T-helper 2 cell treated with Interferon-gamma antibody and Interleukin-4, amounts not matched to agents 5 μg/mL and 100 μg/mL, for 36 hours (primary cell): ENCODE measurements around the gene KLF3.

Source experiments
- DNase-seq: peaks from one replicate; pipeline ENCODE4 v3.0.0; 2021; ENCODE audit warnings: low spot score
- H3K27ac Mint-ChIP-seq: one replicate; pipeline ENCODE4 v1.8.0; 2021; ENCODE audit warnings: mild to moderate bottlenecking, mixed read lengths
- H3K27me3 Mint-ChIP-seq: one replicate; pipeline ENCODE4 v1.8.0; 2021; ENCODE audit warnings: low read depth, mixed read lengths
- H3K36me3 Mint-ChIP-seq: one replicate; pipeline ENCODE4 v1.8.0; 2021; ENCODE audit warnings: low read depth, mixed read lengths
- H3K4me1 Mint-ChIP-seq: one replicate; pipeline ENCODE4 v1.8.0; 2021; ENCODE audit warnings: low read depth, mixed read lengths
- H3K4me3 Mint-ChIP-seq: one replicate; pipeline ENCODE4 v1.8.0; 2022; ENCODE audit warnings: mild to moderate bottlenecking, moderate library complexity, mixed read lengths
- H3K9me3 Mint-ChIP-seq: one replicate; pipeline ENCODE4 v1.8.0; 2021; ENCODE audit warnings: mixed read lengths

KLF3 gene

DNA sequence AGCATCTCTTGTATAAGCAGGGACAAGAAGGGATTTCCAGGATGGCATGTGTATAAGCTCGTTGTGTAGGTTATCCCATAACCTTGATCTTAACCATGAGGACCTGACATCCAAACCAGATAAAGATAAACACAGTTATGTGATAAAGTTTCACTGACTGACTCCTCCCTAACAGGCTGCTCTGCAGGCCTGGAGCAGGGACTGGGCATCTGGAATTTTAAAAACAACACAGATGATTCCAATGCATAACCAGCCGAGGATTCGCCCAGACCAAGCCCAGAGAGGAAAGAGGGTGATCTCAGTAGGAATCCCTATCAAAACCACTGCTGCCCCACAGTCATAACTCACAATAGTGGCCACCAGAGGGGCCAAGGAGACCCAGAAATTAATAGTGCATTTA lies 22.7 kb downstream of the KLF3 start:
- DNase-seq = no peak
- peaks cover 1% of the 10 kb centered on the region for H3K27me3 Mint-ChIP-seq
- H3K4me1 Mint-ChIP-seq = peaks cover 18% of the 10 kb centered on the region
- no peak overlapping the region for H3K4me3 Mint-ChIP-seq
- H3K36me3 Mint-ChIP-seq = peaks cover 22% of the 10 kb centered on the region
- no peaks in the 10 kb centered on the region for H3K9me3 Mint-ChIP-seq
- H3K27ac Mint-ChIP-seq = no peak overlapping the region

DNA sequence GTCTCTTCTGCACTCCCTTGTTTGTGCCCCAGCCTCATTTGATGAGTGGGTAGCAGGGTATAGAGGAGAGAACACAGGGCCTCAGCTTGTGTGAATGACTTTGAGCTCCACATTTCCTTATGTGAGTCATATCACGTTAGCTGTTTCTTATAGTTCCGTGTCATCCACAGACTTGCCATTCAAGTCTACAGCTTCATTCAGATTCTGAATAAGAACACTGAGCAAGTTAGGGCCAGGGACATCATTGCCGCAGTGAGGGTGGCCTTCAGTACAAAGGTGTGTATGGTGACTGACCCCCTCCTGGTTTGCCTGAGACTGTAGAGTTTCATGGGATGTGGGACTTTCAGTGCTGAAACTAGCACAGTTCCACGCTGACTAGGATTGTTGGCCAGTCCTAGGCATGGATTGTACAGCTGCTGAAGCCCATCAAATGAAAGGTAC lies 23.6 kb downstream of the KLF3 start:
- Mint-ChIP-seq H3K27ac (no peak overlapping the region), H3K36me3 (peaks cover 18% of the 10 kb centered on the region), H3K27me3 (peaks cover 1% of the 10 kb centered on the region), H3K4me3 (no peak overlapping the region), H3K4me1 (peaks cover 18% of the 10 kb centered on the region), H3K9me3 (no peaks in the 10 kb centered on the region)
- no peak for DNase-seq

DNA sequence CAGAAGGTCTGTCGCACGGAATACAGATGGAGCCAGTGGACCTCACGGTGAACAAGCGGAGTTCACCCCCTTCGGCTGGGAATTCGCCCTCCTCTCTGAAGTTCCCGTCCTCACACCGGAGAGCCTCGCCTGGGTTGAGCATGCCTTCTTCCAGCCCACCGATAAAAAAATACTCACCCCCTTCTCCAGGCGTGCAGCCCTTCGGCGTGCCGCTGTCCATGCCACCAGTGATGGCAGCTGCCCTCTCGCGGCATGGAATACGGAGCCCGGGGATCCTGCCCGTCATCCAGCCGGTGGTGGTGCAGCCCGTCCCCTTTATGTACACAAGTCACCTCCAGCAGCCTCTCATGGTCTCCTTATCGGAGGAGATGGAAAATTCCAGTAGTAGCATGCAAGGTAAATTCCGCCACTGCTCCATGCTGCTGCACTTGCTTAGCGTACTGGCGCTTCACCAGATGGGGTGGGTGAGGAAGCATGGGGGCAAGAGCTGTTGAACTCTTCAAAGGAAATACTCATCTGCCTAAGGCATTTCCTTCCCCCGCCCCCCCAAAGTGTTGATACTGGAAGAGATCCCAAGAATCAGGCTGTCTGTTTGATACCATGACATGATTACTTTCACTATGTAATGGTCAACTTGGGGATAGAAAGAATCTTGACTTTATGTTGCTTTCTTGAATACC lies 24.8 kb downstream of the KLF3 start:
- Mint-ChIP-seq H3K4me1 (peaks cover 16% of the 10 kb centered on the region), H3K9me3 (no peaks in the 10 kb centered on the region), H3K27me3 (no peaks in the 10 kb centered on the region), H3K27ac (no peak overlapping the region), H3K36me3 (peaks cover 18% of the 10 kb centered on the region), H3K4me3 (no peak overlapping the region)
- no peak for DNase-seq

DNA sequence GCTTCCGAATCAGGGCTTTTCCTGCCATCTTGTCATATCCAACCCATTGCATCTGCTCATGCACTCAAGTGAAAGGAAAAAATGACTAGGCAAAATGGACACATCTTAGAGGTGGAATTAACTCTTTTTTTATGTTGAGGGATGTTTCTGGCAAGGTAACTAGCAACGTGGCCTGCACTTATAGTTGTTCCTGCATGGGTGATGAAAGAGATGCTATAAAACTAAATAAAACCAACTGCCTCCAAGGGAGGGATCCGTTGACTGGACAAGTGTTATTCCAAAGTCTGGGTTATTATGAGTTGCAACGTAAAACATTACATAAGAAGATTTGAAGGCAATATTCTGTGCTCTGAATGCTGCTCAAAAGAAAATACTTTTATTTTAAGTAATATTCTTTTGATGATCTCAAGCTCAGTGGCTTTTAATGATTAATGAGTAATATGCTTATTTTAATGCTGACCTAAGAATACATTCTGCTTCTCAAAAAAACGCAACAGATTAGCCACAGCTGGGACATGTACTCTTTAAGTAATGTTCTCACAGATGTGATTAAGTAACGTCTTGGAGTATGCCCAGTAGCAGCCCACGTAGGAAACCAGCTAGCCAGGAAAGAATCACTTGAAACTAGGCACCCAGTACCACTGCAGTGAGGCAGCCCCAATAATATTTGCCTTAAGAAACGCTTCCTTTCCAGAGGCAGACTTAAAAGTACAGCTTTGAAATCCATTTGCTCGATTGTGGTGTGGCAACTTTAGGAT lies 27.4 kb downstream of the KLF3 start:
- Mint-ChIP-seq H3K36me3 (peaks cover 27% of the 10 kb centered on the region), H3K4me1 (peaks cover 5% of the 10 kb centered on the region), H3K27ac (no peak overlapping the region), H3K9me3 (no peaks in the 10 kb centered on the region), H3K27me3 (no peaks in the 10 kb centered on the region), H3K4me3 (no peak overlapping the region)
- no peak for DNase-seq

DNA sequence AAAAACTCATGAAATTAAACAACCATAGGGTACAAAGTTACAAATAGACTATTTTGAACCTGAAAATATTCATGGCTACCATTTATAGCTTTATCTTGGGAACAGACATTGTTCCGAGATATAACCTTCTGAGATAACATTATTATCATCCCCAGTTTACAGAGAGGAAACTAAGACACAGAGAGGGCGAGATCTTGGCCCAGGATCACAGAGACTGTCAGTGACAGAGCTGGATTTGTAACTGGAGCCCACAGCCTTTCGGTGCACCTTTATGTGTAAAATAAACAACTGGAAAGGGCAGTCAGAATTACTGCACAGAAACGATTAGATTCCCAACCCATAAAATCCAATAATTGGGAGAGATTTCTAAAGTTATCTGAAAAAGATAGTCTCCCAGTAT lies 28.4 kb downstream of the KLF3 start:
- Mint-ChIP-seq H3K27ac (no peak overlapping the region), H3K27me3 (no peaks in the 10 kb centered on the region), H3K9me3 (no peaks in the 10 kb centered on the region), H3K4me3 (no peak overlapping the region), H3K36me3 (peaks cover 31% of the 10 kb centered on the region), H3K4me1 (peaks cover 3% of the 10 kb centered on the region)
- DNase-seq = no peak

DNA sequence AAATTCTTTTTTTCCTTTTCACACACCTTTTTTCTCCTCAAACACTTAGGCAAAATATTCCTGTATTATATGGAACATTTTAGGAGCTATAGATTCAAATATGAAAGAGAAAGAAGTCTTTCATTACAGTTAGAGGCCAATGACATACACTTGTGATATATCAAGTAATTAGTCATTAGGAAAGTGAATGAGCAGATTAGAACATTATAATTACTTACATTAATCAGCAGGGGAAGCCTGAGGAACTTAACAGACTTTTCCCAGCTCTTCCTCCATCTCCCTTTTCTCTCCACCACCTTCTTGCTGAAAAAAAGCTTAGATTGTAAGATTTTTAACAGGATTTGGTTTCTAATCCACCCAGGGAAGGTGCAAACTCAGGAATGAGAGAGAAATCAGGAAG lies 29.6 kb downstream of the KLF3 start:
- DNase-seq = no peak
- Mint-ChIP-seq H3K27me3 (peaks cover 3% of the 10 kb centered on the region), H3K4me3 (no peak overlapping the region), H3K9me3 (no peaks in the 10 kb centered on the region), H3K27ac (no peak overlapping the region), H3K4me1 (no peaks in the 10 kb centered on the region), H3K36me3 (peaks cover 33% of the 10 kb centered on the region)

DNA sequence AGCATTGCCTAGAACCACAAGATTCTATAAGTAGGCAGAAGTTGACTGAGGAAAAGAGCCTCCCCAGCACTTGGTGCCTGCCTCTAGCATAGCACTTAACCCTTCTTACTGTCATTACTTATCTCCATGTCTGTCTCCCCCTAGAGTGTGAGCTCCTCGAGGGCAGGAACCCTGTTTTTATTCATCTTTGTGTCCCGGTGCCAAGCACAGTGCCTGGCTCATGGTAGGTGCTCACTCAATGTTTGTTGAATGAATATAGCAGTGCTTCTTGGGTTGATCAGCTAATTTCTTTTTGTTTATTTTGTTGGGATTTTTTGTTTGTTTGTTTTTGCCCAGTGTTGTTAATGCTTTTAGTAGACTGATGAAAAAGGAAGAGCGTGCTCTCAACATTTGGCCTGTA lies 30.3 kb downstream of the KLF3 start:
- H3K4me3 Mint-ChIP-seq = no peak overlapping the region
- H3K4me1 Mint-ChIP-seq = no peaks in the 10 kb centered on the region
- H3K36me3 Mint-ChIP-seq = peaks cover 25% of the 10 kb centered on the region
- DNase-seq = no peak
- no peak overlapping the region for H3K27ac Mint-ChIP-seq
- H3K9me3 Mint-ChIP-seq = no peaks in the 10 kb centered on the region
- H3K27me3 Mint-ChIP-seq = peaks cover 7% of the 10 kb centered on the region

DNA sequence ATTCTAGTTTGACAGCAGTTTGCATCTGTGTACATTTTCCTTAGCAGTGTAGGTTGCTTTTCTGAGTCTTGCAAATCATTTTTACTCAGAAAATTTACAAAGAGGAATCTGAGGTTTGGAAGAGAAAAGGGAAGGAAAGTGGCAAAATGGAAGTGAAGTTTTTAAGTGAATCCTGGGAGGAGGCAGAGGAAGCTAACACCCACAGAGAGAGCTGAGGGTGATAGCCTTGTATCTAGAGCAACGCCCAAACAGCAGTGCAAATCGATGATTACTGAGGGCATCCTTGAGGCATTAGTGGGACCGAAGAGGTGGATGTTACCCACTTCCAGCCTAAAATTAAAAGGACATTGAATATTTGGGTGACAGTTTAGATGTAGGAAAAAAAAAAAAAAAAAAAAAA lies 31.8 kb downstream of the KLF3 start:
- peaks cover 12% of the 10 kb centered on the region for H3K27me3 Mint-ChIP-seq
- H3K36me3 Mint-ChIP-seq = peaks cover 15% of the 10 kb centered on the region
- H3K4me3 Mint-ChIP-seq = no peak overlapping the region
- H3K9me3 Mint-ChIP-seq = no peaks in the 10 kb centered on the region
- no peak overlapping the region for H3K27ac Mint-ChIP-seq
- no peaks in the 10 kb centered on the region for H3K4me1 Mint-ChIP-seq
- DNase-seq = no peak

DNA sequence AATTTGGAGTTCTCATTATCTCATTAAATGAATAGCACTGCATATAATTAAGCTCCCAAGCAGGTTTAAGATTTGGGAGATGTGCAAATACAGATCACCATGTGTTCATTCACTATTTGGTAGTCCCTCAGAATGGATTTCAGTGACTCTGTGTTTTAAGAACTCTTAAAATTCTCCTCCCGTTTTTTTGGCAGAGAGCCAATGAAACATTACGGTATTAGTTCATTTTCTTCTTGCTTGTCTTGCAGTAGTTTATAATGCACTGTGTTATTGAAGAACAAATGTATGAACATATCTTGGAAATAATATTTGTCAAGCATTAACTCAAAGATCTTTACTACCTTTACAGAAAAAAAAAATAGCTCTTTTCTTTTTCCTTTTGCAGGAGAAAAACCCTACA lies 32.7 kb downstream of the KLF3 start:
- H3K36me3 Mint-ChIP-seq = peaks cover 15% of the 10 kb centered on the region
- no peaks in the 10 kb centered on the region for H3K4me1 Mint-ChIP-seq
- H3K27ac Mint-ChIP-seq = no peak overlapping the region
- peaks cover 12% of the 10 kb centered on the region for H3K27me3 Mint-ChIP-seq
- DNase-seq = no peak
- no peak overlapping the region for H3K4me3 Mint-ChIP-seq
- no peaks in the 10 kb centered on the region for H3K9me3 Mint-ChIP-seq

DNA sequence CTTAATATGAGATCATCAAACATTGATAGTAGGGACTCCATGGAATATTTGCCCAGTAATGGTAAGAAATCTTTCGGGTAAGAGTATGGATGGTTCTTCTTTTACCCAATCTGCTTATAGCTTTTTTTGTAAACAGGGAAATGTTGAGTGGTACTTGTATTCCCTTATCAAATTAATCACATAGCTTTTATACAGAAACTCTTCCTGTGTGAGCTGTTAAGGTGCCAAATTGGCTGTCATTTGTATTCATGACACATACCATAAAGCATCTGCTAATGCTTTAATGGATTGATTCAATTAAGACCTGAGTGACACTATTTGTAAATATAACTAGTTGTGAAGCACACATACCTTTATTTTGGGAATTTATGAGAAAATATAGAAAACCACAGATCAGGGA lies 34.2 kb downstream of the KLF3 start:
- peaks cover 15% of the 10 kb centered on the region for H3K36me3 Mint-ChIP-seq
- no peak for DNase-seq
- no peaks in the 10 kb centered on the region for H3K9me3 Mint-ChIP-seq
- H3K27ac Mint-ChIP-seq = no peak overlapping the region
- H3K4me1 Mint-ChIP-seq = no peaks in the 10 kb centered on the region
- H3K4me3 Mint-ChIP-seq = no peak overlapping the region
- peaks cover 13% of the 10 kb centered on the region for H3K27me3 Mint-ChIP-seq

DNA sequence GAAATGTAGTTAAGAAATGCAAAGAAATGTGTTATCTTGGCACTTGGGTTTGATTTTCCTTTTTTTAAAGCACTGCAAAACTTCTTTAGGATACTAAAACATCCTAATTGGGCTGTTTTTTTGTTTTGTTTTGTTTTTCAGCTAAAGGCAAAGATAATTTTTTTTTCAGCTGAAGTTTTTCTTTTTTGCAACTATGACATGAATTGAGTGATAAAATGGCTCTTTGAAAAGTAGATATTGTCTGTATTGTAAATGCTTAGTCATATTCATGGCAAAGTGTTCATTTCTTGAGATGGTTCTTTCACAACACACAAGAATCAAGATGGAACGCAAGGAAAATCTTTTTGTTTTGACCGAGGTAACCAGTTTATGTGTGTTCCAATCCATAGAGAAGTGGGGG lies 35.1 kb downstream of the KLF3 start:
- Mint-ChIP-seq H3K27me3 (peaks cover 19% of the 10 kb centered on the region), H3K36me3 (peaks cover 15% of the 10 kb centered on the region), H3K4me3 (no peak overlapping the region), H3K9me3 (no peaks in the 10 kb centered on the region), H3K27ac (no peak overlapping the region), H3K4me1 (no peaks in the 10 kb centered on the region)
- no peak for DNase-seq

DNA sequence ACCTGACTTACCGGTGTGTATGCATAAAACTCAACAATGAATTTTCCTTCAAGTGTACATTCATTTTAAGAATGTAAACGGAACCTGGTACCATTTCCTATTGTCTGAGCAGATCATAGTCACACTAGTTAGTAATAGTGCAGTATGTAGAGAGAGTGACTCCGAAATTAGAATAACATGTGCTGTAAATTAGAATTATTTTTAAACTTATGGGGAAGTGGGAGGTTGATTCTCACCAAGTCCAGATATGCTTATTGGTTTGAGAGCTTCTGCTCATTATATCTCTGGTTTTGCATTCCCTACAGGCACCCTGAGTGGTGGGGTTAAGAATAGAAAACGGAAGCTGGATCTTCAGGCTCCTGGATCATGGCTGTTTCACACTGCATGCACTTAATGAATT lies 39.6 kb downstream of the KLF3 start:
- Mint-ChIP-seq H3K27ac (no peak overlapping the region), H3K4me1 (peaks cover 6% of the 10 kb centered on the region), H3K9me3 (no peaks in the 10 kb centered on the region), H3K27me3 (peaks cover 34% of the 10 kb centered on the region), H3K36me3 (no peaks in the 10 kb centered on the region), H3K4me3 (no peak overlapping the region)
- no peak for DNase-seq

DNA sequence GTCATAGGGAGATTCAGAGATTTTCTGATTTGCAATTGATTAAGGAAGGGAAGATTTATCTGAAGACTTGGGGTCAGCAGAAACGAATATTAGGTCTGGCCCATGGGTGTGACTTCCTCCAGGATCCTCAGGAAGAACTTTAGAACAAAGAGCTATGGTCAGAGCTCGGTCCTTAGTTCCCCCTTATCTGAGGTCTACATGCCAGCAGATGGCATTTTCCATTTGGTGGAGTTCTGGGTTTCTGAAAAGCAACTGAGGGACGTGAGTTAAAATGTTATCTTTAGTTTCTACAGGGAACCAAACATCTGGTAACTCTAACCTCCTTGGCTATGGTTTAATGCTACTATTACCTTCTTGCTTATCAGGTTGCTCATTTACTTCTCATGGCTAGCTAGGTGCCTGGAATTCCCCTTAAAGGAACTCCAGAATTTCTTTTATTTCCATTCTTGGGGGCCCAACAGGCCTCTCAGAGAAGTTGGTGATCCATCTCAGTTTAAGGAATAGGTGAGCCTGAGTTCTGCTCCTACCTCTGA lies 40.7 kb downstream of the KLF3 start:
- H3K27ac Mint-ChIP-seq = no peak overlapping the region

DNA sequence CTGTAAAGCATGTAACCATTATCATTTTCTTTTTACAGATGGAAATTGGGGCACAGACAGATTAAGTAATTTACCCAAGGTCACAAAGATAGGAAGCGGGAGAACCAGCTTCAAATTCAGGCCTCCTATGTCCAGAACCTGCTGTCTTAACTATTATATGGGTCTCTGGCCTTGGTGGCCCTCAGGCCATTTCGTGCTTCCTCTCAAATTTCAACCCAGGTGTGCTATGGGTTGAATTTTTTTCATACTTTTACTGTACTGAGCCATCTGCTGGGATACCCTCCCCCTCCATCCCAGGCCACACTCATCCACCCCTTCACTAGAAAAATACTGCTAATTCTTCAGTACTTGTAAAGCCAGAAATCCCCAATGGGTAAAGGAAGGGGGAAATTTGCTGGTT lies 42.3 kb downstream of the KLF3 start:
- H3K4me1 Mint-ChIP-seq = peaks cover 10% of the 10 kb centered on the region
- DNase-seq = no peak
- peaks cover 35% of the 10 kb centered on the region for H3K27me3 Mint-ChIP-seq
- H3K36me3 Mint-ChIP-seq = no peaks in the 10 kb centered on the region
- no peak overlapping the region for H3K27ac Mint-ChIP-seq
- no peak overlapping the region for H3K4me3 Mint-ChIP-seq
- no peaks in the 10 kb centered on the region for H3K9me3 Mint-ChIP-seq

More for the DNA sequence above, 40.7 kb downstream of the KLF3 start:
- H3K4me3 Mint-ChIP-seq = no peak overlapping the region
- H3K36me3 Mint-ChIP-seq = no peaks in the 10 kb centered on the region
- H3K27me3 Mint-ChIP-seq = peaks cover 28% of the 10 kb centered on the region
- no peaks in the 10 kb centered on the region for H3K9me3 Mint-ChIP-seq
- H3K4me1 Mint-ChIP-seq = peaks cover 9% of the 10 kb centered on the region
- no peak for DNase-seq
